PC-9 (cell line): ENCODE data around the gene KCNH4. TPM values are rescaled to one million over a fixed set of nuclear protein-coding genes. Genes with fewer than 3 reads are reported as not detected.

Source experiments
- BruUV-seq: library from RNA; stranded (reverse); fragments of 400-500 nt; replicated peaks from 2 replicates; lab custom pipeline; 2021; lab: Mats Ljungman, UMichigan
- CTCF ChIA-PET: fragments of 300-600 bp; sonication (Branson Sonifier 250); formaldehyde crosslinking; loops from one replicate; lab custom pipeline; 2022; ENCODE audit warnings: antibody characterized with exemption; lab: Charles Lee
- POLR2A ChIA-PET: fragments of 300-600 bp; sonication (Branson Sonifier 250); formaldehyde crosslinking; loops from one replicate; lab custom pipeline; 2022; ENCODE audit warnings: antibody characterized with exemption; ENCODE audit not compliant: unreplicated experiment; lab: Charles Lee
- DNase-seq, 2 experiments: peaks; one replicate each; pipeline versions ENCODE4 v3.0.0 to v3.0.0-alpha.2; 2015 to 2022; ENCODE audit warnings: mixed read lengths in 1 of 2
- H2AFZ ChIP-seq: fragments of 200-600 bp; sonication (generic); 2 replicates; pipeline ENCODE4 v1.8.1; 2017; ENCODE audit warnings: antibody characterized with exemption
- H3F3A ChIP-seq: fragments of 200-600 bp; sonication (generic); 2 replicates; pipeline ENCODE4 v1.8.1; 2017; ENCODE audit warnings: antibody characterized with exemption, mild to moderate bottlenecking, low read depth; ENCODE audit not compliant: insufficient read depth
- H3K27ac ChIP-seq: fragments of 200-600 bp; sonication (generic); 2 replicates; pipeline ENCODE4 v1.6.1; 2016; ENCODE audit warnings: mixed run types
- H3K27me3 ChIP-seq: fragments of 200-600 bp; sonication (generic); 2 replicates; pipeline ENCODE4 v1.6.1; 2016; ENCODE audit warnings: low read depth, mixed run types; ENCODE audit not compliant: insufficient read depth
- H3K36me3 ChIP-seq: fragments of 200-600 bp; sonication (generic); 2 replicates; pipeline ENCODE4 v1.6.1; 2016; ENCODE audit warnings: low read depth, mixed run types
- H3K4me1 ChIP-seq: fragments of 200-600 bp; sonication (generic); replicated peaks from 2 replicates; pipeline ENCODE4 v1.6.1; 2016; ENCODE audit warnings: mixed run types; ENCODE audit not compliant: insufficient read depth
- H3K4me2 ChIP-seq: fragments of 200-600 bp; sonication (generic); 2 replicates; pipeline ENCODE4 v1.6.1; 2017; ENCODE audit warnings: mixed run types
- H3K4me3 ChIP-seq: fragments of 200-600 bp; sonication (generic); 2 replicates; pipeline ENCODE4 v1.6.1; 2016; ENCODE audit warnings: mixed run types
- H3K79me2 ChIP-seq: fragments of 200-600 bp; sonication (generic); 2 replicates; pipeline ENCODE4 v1.6.1; 2017; ENCODE audit warnings: low read depth, mixed run types
- H3K9me2 ChIP-seq: fragments of 200-600 bp; sonication (generic); 2 replicates; pipeline ENCODE4 v1.8.1; 2017; ENCODE audit warnings: mild to moderate bottlenecking; ENCODE audit not compliant: insufficient read depth
- H3K9me3 ChIP-seq: fragments of 200-600 bp; sonication (generic); 2 replicates; pipeline ENCODE4 v1.8.1; 2016; ENCODE audit warnings: low read depth; ENCODE audit not compliant: insufficient read depth
- H4K20me1 ChIP-seq: fragments of 200-600 bp; sonication (generic); 2 replicates; pipeline ENCODE4 v1.8.1; 2017; ENCODE audit not compliant: insufficient read depth
- CTCF ChIP-seq: fragments of 200-600 bp; sonication (generic); conservative IDR thresholded peaks from 2 replicates; pipeline ENCODE4 v1.6.1; 2017; ENCODE audit warnings: mixed run types, antibody characterized with exemption, mild to moderate bottlenecking, moderate library complexity
- EZH2 ChIP-seq: fragments of 200-600 bp; sonication (generic); IDR thresholded peaks from 2 replicates; pipeline ENCODE4 v1.8.0; 2017; ENCODE audit warnings: antibody characterized with exemption, low read depth
- intact Hi-C: fragments of 100-400 bp; cut with micrococcal nuclease; formaldehyde crosslinking; loops from one replicate; pipeline ENCODE4 v1.10.0; 2022; ENCODE audit not compliant: unreplicated experiment
- total RNA-seq: library from RNA; stranded (reverse); gene quantifications from 2 replicates; pipeline ENCODE4 v1.2.3, GENCODE V29; 2021

Gene KCNH4
- total RNA-seq, 1 experiment from 2014 or later: not detected

- 0 out of 2 replicates have a peak, but pooled peaks cover 6% of the 10 kb centered on the region for H3K4me1 ChIP-seq
- BruUV-seq: no TSS peak
- CTCF ChIA-PET: no interaction called here
- intact Hi-C loops: no loop called here
- DNase-seq: no peak
- H3K9me3 ChIP-seq: no peaks in the 10 kb centered on the region
- H3K4me2 ChIP-seq: no peak overlapping the region
- H3K79me2 ChIP-seq: no peaks in the 10 kb centered on the region
- H2AFZ ChIP-seq: no peak overlapping the region
- TF ChIP-seq EZH2: no peak
- TF ChIP-seq CTCF: no peak
- H3K9me2 ChIP-seq: no peaks in the 10 kb centered on the region
- H4K20me1 ChIP-seq: no peaks in the 10 kb centered on the region
- POLR2A ChIA-PET: no interaction called here
- H3K27me3 ChIP-seq: no peaks in the 10 kb centered on the region
- H3F3A ChIP-seq: no peaks in the 10 kb centered on the region
- H3K27ac ChIP-seq: no peak overlapping the region
- H3K4me3 ChIP-seq: no peak overlapping the region
- H3K36me3 ChIP-seq: no peaks in the 10 kb centered on the region
Observed at GRCh38 chr17:42190491-42191274, 9.7 kb upstream of the KCNH4 start.

DNA sequence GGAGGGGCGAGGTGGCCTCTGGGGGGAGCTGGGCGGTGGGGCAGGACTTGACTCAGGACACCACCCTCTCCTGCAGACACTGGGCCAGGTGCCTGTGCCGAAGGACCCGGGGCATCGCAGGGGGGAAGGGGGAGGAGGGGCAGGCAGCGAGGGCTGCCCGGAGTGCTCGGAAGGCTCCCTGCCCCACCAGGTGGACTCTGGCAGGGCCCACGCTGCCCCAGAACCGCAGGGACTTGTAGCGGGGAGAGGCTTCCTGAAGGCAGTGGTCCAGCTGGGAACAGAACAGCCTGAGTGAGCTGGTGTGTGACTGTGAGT is 8.7 kb upstream of the KCNH4 start:
- 0 out of 2 replicates have a peak, but pooled peaks cover 9% of the 10 kb centered on the region for H3F3A ChIP-seq
- H3K4me2 ChIP-seq: no peak overlapping the region
- no peak overlapping the region for H2AFZ ChIP-seq
- POLR2A ChIA-PET: no interaction called here
- no peaks in the 10 kb centered on the region for H4K20me1 ChIP-seq
- H3K9me3 ChIP-seq: no peaks in the 10 kb centered on the region
- BruUV-seq: no TSS peak
- H3K27me3 ChIP-seq: no peaks in the 10 kb centered on the region
- no peak for DNase-seq
- H3K36me3 ChIP-seq: no peaks in the 10 kb centered on the region
- H3K4me3 ChIP-seq: no peak overlapping the region
- H3K9me2 ChIP-seq: no peaks in the 10 kb centered on the region
- H3K79me2 ChIP-seq: no peaks in the 10 kb centered on the region
- H3K4me1 ChIP-seq: peaks cover 16% of the 10 kb centered on the region; the same call in 1 of the 2 replicates
- TF ChIP-seq EZH2 (no peak), CTCF (no peak)
- CTCF ChIA-PET: interaction anchor here (0.5 kb wide), 1 partner anchor 262 kb away, joined by 3 read pairs; no protein-coding TSS in a partner anchor
- no peak overlapping the region for H3K27ac ChIP-seq
- intact Hi-C loops: no loop called here

DNA sequence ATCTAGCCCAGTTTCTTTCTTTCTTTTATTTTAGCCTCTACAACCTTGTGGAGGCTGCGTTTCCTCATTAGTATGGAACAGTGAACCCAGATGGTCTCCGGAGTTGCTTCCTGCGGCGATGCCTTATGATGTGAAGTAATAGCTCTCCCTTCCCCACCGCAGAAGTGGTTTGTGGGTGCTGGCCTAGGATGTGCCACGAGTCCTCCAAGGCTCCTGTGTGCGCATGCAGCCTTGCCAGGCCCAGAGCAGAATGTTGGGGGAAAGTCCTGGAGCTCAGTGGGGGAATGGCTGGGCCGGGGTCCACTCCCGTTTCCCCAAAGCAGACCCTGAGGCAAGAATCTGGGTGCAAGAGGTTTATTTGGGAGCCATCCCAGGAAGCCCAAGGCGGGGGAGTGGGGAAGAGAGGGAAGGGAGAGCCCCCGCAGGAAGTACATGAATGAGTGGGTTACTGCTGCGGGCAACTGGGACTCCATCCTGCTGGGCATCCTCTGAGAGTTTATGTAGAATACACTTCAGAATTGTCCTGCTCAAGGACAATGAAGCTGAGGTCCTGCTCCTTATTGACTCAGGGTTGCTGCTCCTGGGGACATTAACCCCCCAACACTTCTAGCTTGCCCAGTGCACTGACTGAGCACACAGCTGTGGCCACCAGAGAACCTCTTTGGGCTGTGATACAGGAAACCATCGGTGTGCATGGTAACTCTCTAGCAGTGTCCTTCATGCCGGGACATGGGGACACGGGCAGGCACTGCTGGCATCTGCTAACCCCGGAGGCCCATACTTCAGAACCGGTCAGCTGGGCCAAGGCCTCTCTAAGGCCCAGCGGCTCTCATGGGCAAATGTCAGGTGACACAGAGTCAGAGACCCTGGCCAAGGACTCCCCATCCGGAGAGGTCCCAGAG is 8.1 kb upstream of the KCNH4 start:
- Histone ChIP-seq H4K20me1 (no peaks in the 10 kb centered on the region), H3K4me3 (no peak overlapping the region), H3K4me1 (peaks cover 17% of the 10 kb centered on the region; the same call in 1 of the 2 replicates), H3K9me3 (no peaks in the 10 kb centered on the region), H3K9me2 (no peaks in the 10 kb centered on the region), H3K27me3 (no peaks in the 10 kb centered on the region; the same call in 1 of the 2 replicates), H3K4me2 (no peak overlapping the region), H2AFZ (no peak overlapping the region), H3K79me2 (no peaks in the 10 kb centered on the region), H3K36me3 (no peaks in the 10 kb centered on the region), H3F3A (0 out of 2 replicates have a peak, but pooled peaks cover 9% of the 10 kb centered on the region), H3K27ac (no peak overlapping the region)
- TF ChIP-seq EZH2 (no peak), CTCF (no peak)
- intact Hi-C loops: no loop called here
- ChIA-PET CTCF (interaction anchor here (0.5 kb wide), 1 partner anchor 11 kb away, joined by 3 read pairs; no protein-coding TSS in a partner anchor), POLR2A (no interaction called here)
- BruUV-seq: no TSS peak
- no peak for DNase-seq
